Measurements from ENCODE around the gene TLR9.
A peak's percentile ranks its signal among the peaks of the same experiment; 100 is the strongest.

The TLR9 gene

GRCh38 chr3:52190294-52191074, 35.0 kb downstream of the TLR9 start:
- Histone ChIP-seq H3K4me3 (ENCODE audit: low read depth, low read length) (no peak overlapping the region), H3K27me3 (ENCODE audit: control insufficient read depth, insufficient read depth, low read length) (no peaks in the 10 kb centered on the region), H3K9me3 (ENCODE audit: control insufficient read depth, insufficient read depth, low read length) (no peaks in the 10 kb centered on the region), H3K4me1 (ENCODE audit: control insufficient read depth, insufficient read depth, low read length) (no peaks in the 10 kb centered on the region), H3K9ac (ENCODE audit: low read depth, low read length) (no peak overlapping the region), H3K27ac (ENCODE audit: low read depth, low read length) (no peak overlapping the region), H3K36me3 (ENCODE audit: control insufficient read depth, insufficient read depth, low read length) (no peaks in the 10 kb centered on the region)

- Histone ChIP-seq H3K27me3 (ENCODE audit: control insufficient read depth, insufficient read depth, low read length) (no peaks in the 10 kb centered on the region), H3K36me3 (ENCODE audit: control insufficient read depth, insufficient read depth, low read length) (no peaks in the 10 kb centered on the region), H3K4me1 (ENCODE audit: control insufficient read depth, insufficient read depth, low read length) (no peaks in the 10 kb centered on the region), H3K4me3 (ENCODE audit: low read depth, low read length) (no peak overlapping the region), H3K27ac (ENCODE audit: low read depth, low read length) (no peak overlapping the region), H3K9ac (ENCODE audit: low read depth, low read length) (no peak overlapping the region), H3K9me3 (ENCODE audit: control insufficient read depth, insufficient read depth, low read length) (no peaks in the 10 kb centered on the region)
Observed at GRCh38 chr3:52188556-52188955, 36.9 kb downstream of the TLR9 start.

GRCh38 chr3:52186729-52187128, 38.7 kb downstream of the TLR9 start:
- Histone ChIP-seq H3K4me3 (ENCODE audit: low read depth, low read length) (no peak overlapping the region), H3K4me1 (ENCODE audit: control insufficient read depth, insufficient read depth, low read length) (no peaks in the 10 kb centered on the region)

GRCh38 chr3:52185837-52186236, 39.6 kb downstream of the TLR9 start:
- H3K36me3 ChIP-seq (ENCODE audit: control insufficient read depth, insufficient read depth, low read length), result no peaks in the 10 kb centered on the region
- H3K9me3 ChIP-seq (ENCODE audit: control insufficient read depth, insufficient read depth, low read length), result no peaks in the 10 kb centered on the region
- H3K9ac ChIP-seq (ENCODE audit: low read depth, low read length), result no peak overlapping the region
- H3K4me3 ChIP-seq (ENCODE audit: low read depth, low read length), result no peak overlapping the region
- H3K27me3 ChIP-seq (ENCODE audit: control insufficient read depth, insufficient read depth, low read length), result no peaks in the 10 kb centered on the region
- H3K4me1 ChIP-seq (ENCODE audit: control insufficient read depth, insufficient read depth, low read length), result no peaks in the 10 kb centered on the region
- no peak overlapping the region for H3K27ac ChIP-seq (ENCODE audit: low read depth, low read length)

More at GRCh38 chr3:52186729-52187128, 38.7 kb downstream of the TLR9 start:
- no peaks in the 10 kb centered on the region for H3K27me3 ChIP-seq (ENCODE audit: control insufficient read depth, insufficient read depth, low read length)
- H3K9me3 ChIP-seq (ENCODE audit: control insufficient read depth, insufficient read depth, low read length), result no peaks in the 10 kb centered on the region
- no peak overlapping the region for H3K27ac ChIP-seq (ENCODE audit: low read depth, low read length)
- H3K9ac ChIP-seq (ENCODE audit: low read depth, low read length), result no peak overlapping the region
- no peaks in the 10 kb centered on the region for H3K36me3 ChIP-seq (ENCODE audit: control insufficient read depth, insufficient read depth, low read length)

- Histone ChIP-seq H3K27me3 (ENCODE audit: control insufficient read depth, insufficient read depth, low read length) (no peaks in the 10 kb centered on the region), H3K36me3 (ENCODE audit: control insufficient read depth, insufficient read depth, low read length) (no peaks in the 10 kb centered on the region), H3K27ac (ENCODE audit: low read depth, low read length) (no peak overlapping the region), H3K4me1 (ENCODE audit: control insufficient read depth, insufficient read depth, low read length) (no peaks in the 10 kb centered on the region), H3K4me3 (ENCODE audit: low read depth, low read length) (no peak overlapping the region), H3K9ac (ENCODE audit: low read depth, low read length) (no peak overlapping the region), H3K9me3 (ENCODE audit: control insufficient read depth, insufficient read depth, low read length) (no peaks in the 10 kb centered on the region)
Observed at GRCh38 chr3:52185311-52185710, 40.1 kb downstream of the TLR9 start.

- no peaks in the 10 kb centered on the region for H3K4me1 ChIP-seq (ENCODE audit: control insufficient read depth, insufficient read depth, low read length)
- H3K4me3 ChIP-seq (ENCODE audit: low read depth, low read length), result no peak overlapping the region
Observed at GRCh38 chr3:52184690-52185089, 40.8 kb downstream of the TLR9 start.

GRCh38 chr3:52183786-52184445, 41.5 kb downstream of the TLR9 start:
- no peaks in the 10 kb centered on the region for H3K9me3 ChIP-seq (ENCODE audit: control insufficient read depth, insufficient read depth, low read length)
- H3K36me3 ChIP-seq (ENCODE audit: control insufficient read depth, insufficient read depth, low read length), result no peaks in the 10 kb centered on the region
- no peak overlapping the region for H3K4me3 ChIP-seq (ENCODE audit: low read depth, low read length)
- H3K27ac ChIP-seq (ENCODE audit: low read depth, low read length), result no peak overlapping the region
- no peaks in the 10 kb centered on the region for H3K4me1 ChIP-seq (ENCODE audit: control insufficient read depth, insufficient read depth, low read length)
- no peak overlapping the region for H3K9ac ChIP-seq (ENCODE audit: low read depth, low read length)
- no peaks in the 10 kb centered on the region for H3K27me3 ChIP-seq (ENCODE audit: control insufficient read depth, insufficient read depth, low read length)

More at GRCh38 chr3:52184690-52185089, 40.8 kb downstream of the TLR9 start:
- Histone ChIP-seq H3K27me3 (ENCODE audit: control insufficient read depth, insufficient read depth, low read length) (no peaks in the 10 kb centered on the region), H3K36me3 (ENCODE audit: control insufficient read depth, insufficient read depth, low read length) (no peaks in the 10 kb centered on the region), H3K9ac (ENCODE audit: low read depth, low read length) (no peak overlapping the region), H3K9me3 (ENCODE audit: control insufficient read depth, insufficient read depth, low read length) (no peaks in the 10 kb centered on the region), H3K27ac (ENCODE audit: low read depth, low read length) (no peak overlapping the region)

GRCh38 chr3:52182691-52183090, 42.8 kb downstream of the TLR9 start:
- Histone ChIP-seq H3K9me3 (ENCODE audit: control insufficient read depth, insufficient read depth, low read length) (no peaks in the 10 kb centered on the region), H3K27me3 (ENCODE audit: control insufficient read depth, insufficient read depth, low read length) (no peaks in the 10 kb centered on the region), H3K4me3 (ENCODE audit: low read depth, low read length) (no peak overlapping the region), H3K36me3 (ENCODE audit: control insufficient read depth, insufficient read depth, low read length) (no peaks in the 10 kb centered on the region), H3K27ac (ENCODE audit: low read depth, low read length) (no peak overlapping the region), H3K4me1 (ENCODE audit: control insufficient read depth, insufficient read depth, low read length) (no peaks in the 10 kb centered on the region), H3K9ac (ENCODE audit: low read depth, low read length) (no peak overlapping the region)

- H3K4me1 ChIP-seq (ENCODE audit: control insufficient read depth, insufficient read depth, low read length), result no peaks in the 10 kb centered on the region
- no peak overlapping the region for H3K9ac ChIP-seq (ENCODE audit: low read depth, low read length)
- no peaks in the 10 kb centered on the region for H3K27me3 ChIP-seq (ENCODE audit: control insufficient read depth, insufficient read depth, low read length)
- no peak overlapping the region for H3K4me3 ChIP-seq (ENCODE audit: low read depth, low read length)
- no peaks in the 10 kb centered on the region for H3K9me3 ChIP-seq (ENCODE audit: control insufficient read depth, insufficient read depth, low read length)
- no peaks in the 10 kb centered on the region for H3K36me3 ChIP-seq (ENCODE audit: control insufficient read depth, insufficient read depth, low read length)
- no peak overlapping the region for H3K27ac ChIP-seq (ENCODE audit: low read depth, low read length)
Observed at GRCh38 chr3:52182196-52182595, 43.2 kb downstream of the TLR9 start.

GRCh38 chr3:52181543-52181942, 43.9 kb downstream of the TLR9 start:
- H3K9ac ChIP-seq (ENCODE audit: low read depth, low read length), result no peak overlapping the region
- no peaks in the 10 kb centered on the region for H3K9me3 ChIP-seq (ENCODE audit: control insufficient read depth, insufficient read depth, low read length)
- H3K4me3 ChIP-seq (ENCODE audit: low read depth, low read length), result no peak overlapping the region
- no peaks in the 10 kb centered on the region for H3K36me3 ChIP-seq (ENCODE audit: control insufficient read depth, insufficient read depth, low read length)
- H3K4me1 ChIP-seq (ENCODE audit: control insufficient read depth, insufficient read depth, low read length), result no peaks in the 10 kb centered on the region
- H3K27ac ChIP-seq (ENCODE audit: low read depth, low read length), result peak overlapping the region; percentile 20
- no peaks in the 10 kb centered on the region for H3K27me3 ChIP-seq (ENCODE audit: control insufficient read depth, insufficient read depth, low read length)

- Histone ChIP-seq H3K9me3 (ENCODE audit: control insufficient read depth, insufficient read depth, low read length) (no peaks in the 10 kb centered on the region), H3K27ac (ENCODE audit: low read depth, low read length) (no peak overlapping the region), H3K4me3 (ENCODE audit: low read depth, low read length) (no peak overlapping the region), H3K9ac (ENCODE audit: low read depth, low read length) (no peak overlapping the region), H3K36me3 (ENCODE audit: control insufficient read depth, insufficient read depth, low read length) (no peaks in the 10 kb centered on the region), H3K4me1 (ENCODE audit: control insufficient read depth, insufficient read depth, low read length) (no peaks in the 10 kb centered on the region), H3K27me3 (ENCODE audit: control insufficient read depth, insufficient read depth, low read length) (no peaks in the 10 kb centered on the region)
Observed at GRCh38 chr3:52178537-52178936, 46.9 kb downstream of the TLR9 start.
